Gastrocnemius medialis (tissue), 4 donors: ENCODE data around the gene VEGFA.

Experiments used
- CTCF ChIP-seq, 5 experiments: fragments of 450-650 bp in 3 of 5; fragments of 200-600 bp in 2 of 5; sonication (generic) in 2 of 5; IDR thresholded peaks in 4 of 5; conservative IDR thresholded peaks in 1 of 5; 1 replicate in 4 of 5; 2 replicates in 1 of 5; pipeline ENCODE4 v1.5.1; 2016 to 2019; ENCODE audit warnings: antibody characterized with exemption in 5 of 5, mild to moderate bottlenecking in 3 of 5, moderate library complexity in 3 of 5
- POLR2A ChIP-seq, 2 donors: fragments of 450-650 bp; IDR thresholded peaks; one replicate each; pipeline ENCODE4 v1.6.1; 2017; ENCODE audit warnings: antibody characterized with exemption in 2 of 2, mild to moderate bottlenecking in 2 of 2, moderate library complexity in 2 of 2

- TF ChIP-seq POLR2A (IDR thresholded peaks at IDR 0.05) (no peak), CTCF (IDR thresholded peaks at IDR 0.05 in 4 of 5, conservative IDR thresholded peaks at IDR 0.05 in 1 of 5) (no peak)
Observed at GRCh38 chr6:43823879-43824702, 54.1 kb downstream of the VEGFA start.
